CMK (cell line): ENCODE data around the gene CELA2A.
"Not testable (repeated sequence)": the region's sequence is repeated elsewhere in the genome, so short reads cannot be mapped to it uniquely, and the experiment has no call there.

ENCODE experiments used
- DNase-seq: peaks from one replicate; pipeline ENCODE4 v3.0.0-alpha.2; 2010; ENCODE audit warnings: low read depth

Gene CELA2A

DNA sequence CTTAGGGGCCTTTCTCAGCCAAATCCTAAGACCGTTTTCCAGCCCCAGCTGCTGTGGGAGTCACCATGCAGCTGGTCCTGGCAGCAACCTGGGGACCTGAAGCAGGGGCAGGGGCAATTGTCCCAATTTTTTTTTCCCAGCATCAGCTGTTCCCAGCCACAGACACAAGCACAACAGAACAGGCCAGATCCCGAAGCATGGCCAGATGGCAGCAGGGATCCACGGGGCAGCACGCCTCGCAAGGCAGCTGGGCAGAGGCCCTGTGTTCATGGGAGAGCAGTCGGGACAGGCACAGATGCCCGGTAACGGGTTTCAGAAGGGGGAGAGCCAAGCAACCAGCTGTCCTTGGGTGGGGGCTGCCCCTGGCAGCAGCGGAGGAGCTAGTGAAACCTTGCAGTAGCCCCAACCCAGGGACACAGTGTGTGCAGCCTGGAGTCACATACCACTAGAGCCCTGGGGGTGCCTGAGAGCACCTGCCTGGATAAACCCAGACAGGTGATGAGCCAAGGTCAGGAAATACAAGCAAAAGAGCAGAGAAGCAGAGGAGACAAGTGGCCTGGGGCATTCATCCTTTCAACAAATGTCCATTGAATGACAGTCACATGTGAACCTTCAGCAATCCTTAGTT, 13.4 kb downstream of the CELA2A start:
- not testable (repeated sequence) for DNase-seq

DNA sequence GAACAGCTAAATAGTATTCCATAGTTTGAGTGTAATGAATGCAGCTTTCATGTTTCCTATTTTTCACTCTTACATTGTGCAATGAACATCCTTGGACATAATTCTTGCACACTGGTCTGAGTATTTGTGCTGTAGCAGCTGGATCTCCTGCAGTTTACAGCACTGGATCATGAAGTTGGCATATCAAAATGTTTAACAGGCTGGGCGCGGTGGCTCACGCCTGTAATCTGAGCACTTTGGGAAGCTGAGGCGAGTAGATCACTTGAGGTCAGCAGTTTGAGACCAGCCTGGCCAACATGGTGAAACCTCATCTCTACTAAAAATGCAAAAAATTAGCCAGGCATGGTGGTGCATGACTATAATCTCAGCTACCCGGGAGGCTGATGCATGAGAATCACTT, 14.5 kb downstream of the CELA2A start:
- not testable (repeated sequence) for DNase-seq

DNA sequence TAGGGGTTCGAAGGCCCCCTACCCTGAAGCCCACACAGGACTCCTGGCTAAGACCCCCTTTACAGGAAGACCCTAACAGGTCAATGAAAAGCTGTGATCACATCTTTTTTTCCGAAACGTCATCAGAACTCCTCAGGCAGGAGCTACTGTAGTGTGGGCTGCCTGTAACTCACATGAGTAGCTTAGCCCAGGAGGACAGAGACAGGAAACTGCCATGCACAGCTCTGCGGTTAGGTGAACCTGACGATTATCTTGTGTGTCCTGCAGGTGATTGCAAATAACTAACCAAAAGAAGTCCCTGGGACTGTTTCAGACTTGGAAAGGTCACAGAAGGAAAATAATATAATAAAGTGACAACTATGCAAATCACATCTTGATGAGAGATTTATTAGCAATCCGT, 15.2 kb downstream of the CELA2A start:
- DNase-seq, result not testable (repeated sequence)

DNA sequence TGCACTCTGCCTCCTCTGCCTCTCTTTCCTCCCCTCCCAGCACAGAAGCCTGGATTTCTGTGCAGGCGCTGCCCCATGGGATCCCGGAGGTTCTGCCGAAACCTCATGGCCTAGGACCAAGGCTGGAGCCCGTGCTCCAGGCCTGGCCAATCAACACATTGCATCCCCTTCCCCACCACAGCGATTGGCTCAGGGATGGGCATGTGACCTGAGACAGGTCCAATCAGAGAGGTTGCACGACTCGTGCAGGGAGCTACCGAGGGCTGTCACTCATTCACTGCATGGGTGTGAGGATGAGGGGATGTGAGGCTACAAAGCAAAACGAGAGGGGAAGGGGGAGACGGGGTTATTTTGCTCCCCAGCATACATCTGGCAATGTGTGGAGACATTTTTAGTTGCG, 16.1 kb downstream of the CELA2A start:
- DNase-seq, result no peak

DNA sequence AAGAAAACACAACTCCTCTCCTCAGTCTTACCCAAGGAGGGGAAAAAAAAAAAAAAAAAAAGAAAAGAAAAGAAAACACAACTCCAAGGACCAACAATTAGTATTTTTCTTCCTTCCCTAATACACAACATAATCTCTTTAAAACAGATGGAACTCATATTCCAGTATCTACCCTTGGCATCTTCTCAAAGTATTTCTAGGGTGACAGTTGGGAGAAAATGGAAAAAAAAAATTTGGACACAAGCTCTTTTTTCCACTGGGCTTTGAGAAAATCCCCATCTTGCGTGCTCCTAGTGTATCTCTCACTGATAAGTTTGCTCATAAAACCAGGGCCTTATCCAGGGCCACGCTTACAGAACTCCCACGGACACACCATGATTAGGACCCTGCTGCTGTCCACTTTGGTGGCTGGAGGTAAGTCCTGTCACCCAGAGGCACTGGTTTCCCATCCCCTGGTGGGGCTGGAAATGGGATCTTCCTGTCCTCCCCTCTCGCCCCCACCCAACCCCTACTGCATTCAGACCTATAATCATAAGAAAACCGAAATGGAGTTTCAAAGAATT, 19.3 kb downstream of the CELA2A start, which contains the start of gene CELA2B:
Gene CELA2B, plus strand, starts transcription at position 353 of the 563 bp plus-strand sequence. Its CDS starts 22 bp downstream, at position 375.
- no peak for DNase-seq

DNA sequence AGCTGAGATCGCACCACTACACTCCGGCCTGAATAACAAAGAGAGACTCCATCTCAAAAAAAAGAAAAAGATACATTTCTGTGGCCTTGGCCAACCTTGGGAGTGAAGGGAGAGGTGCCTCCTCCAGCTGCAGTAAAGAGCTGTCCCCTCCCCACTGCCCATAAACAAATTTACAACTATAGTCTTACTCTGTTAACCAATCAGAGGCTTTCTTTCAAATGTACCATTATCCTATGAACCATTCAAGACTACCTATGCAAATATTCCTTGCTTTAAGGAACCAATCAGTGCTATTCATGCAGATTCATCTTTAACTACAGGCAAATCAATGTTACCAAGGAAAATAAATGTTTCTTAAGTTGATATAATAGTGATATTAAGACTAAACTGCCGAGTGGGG, 20.4 kb downstream of the CELA2A start:
- no peak for DNase-seq

DNA sequence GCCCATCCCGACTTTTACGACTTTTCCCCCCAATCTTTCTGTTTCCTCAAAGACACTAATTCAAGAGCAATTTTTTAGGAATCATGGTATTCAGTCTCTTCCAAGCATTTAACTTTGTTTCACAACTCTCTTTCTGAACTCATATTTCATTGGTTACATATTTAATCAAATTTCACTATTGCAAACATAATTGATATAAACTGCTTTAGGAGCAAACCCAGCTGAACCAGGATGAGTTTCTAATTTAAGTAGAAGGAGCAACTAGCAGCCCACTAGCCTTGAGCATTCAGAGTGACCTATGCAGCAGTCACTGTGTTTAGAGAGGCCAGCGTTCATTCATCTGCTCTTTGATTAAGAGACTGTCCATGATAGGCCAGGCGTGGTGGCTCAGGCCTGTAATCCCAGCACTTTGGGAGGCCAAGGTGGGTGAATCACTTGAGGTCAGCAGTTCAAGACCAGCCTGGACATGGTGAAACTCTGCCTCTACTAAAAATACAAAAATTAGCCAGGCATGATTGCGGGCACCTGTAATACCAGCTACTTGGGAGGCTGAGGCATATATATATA, 21.2 kb downstream of the CELA2A start:
- DNase-seq, result no peak

DNA sequence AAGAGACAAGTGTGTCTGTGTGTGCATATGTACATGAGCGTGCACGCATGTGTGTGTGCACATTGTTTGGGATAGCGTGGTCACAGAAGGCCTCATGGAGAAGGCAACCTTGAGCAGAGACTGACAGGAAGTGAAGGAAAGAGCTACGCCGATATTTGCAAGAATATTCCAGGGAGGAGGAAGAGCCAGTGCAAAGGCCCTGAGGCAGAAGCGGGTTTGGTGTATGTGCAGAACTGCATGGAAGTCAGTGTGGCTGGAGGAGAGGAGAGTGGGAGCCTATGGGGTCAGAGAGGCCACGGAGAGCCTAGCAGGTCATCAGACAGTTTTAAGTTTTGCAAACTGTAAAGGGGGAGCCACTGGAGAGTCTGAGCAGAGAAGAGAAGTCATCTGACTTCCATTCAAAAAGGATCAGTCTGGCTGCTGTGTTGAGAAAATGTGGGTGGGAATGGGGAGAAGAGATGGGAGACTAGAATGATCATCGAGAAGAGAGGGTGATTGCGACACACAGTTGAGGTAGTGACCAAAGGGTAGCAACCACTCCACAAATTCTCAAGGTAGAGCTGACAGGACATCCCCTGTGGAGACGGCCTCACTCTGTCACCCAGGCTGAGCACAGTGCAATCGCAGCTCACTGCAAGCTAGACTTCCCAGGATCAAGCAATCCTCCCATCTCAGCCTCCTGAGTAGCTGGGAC, 23.3 kb downstream of the CELA2A start:
- DNase-seq, result no peak

DNA sequence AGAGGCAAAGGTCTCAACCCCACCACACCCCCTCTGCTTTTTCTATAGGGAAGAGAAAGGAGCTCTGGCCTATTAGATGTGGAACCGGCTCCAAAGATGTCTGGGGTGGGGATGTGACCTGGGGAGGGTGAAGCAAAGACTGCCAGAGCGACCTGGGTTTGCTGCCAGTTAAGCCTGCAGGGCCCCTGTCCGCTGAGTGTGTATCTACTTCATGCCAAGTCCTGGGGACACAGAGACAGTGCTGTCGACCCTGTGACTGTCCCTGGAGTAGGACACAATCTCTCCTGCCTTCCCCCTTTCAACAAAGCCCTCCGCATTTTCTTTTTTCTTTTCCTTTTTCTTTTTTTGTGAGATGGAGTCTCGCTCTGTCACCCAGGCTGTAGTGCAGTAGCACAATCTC, 25.9 kb downstream of the CELA2A start:
- DNase-seq, result not testable (repeated sequence)

DNA sequence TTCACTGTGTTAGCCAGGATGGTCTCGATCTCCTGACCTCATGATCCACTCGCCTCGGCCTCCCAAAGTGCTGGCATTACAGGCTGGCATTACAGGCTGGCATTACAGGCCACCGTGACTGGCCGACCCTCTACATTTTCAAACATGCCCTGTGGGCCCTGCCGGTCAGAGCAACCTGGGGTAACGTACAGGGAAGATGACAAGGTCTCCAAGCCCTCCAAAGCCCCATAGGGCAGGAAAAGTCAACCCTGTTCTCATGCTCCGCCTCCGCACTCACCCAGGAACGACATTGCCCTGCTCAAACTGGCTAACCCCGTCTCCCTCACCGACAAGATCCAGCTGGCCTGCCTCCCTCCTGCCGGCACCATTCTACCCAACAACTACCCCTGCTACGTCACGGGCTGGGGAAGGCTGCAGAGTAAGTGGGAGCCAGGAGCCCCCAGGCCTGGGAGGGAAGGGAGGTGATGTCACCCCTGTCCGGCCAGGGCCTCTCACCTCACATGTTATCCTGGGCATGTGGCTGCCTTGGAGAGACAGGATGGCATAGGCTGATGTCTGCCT, 26.5 kb downstream of the CELA2A start:
- DNase-seq, result not testable (repeated sequence)

DNA sequence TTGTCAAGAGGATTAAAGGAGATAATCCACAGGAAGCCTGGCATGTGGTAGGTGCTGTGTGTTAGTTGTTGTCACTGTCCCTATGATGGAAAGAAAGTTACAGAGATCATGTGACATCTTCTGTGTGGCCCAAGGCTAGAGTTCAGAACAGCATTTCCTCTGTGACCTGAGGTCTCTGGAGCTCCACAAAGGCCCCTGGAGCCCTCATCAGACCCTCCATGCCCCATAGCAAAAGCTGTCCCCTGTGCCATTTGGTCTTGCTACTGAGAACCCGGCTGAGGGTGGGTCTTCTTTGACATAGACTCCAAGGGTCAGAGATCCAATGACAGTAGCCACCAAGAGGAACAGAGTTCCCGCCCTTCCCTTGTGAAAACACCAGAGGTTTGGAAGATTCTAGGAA, 27.4 kb downstream of the CELA2A start:
- no peak for DNase-seq

DNA sequence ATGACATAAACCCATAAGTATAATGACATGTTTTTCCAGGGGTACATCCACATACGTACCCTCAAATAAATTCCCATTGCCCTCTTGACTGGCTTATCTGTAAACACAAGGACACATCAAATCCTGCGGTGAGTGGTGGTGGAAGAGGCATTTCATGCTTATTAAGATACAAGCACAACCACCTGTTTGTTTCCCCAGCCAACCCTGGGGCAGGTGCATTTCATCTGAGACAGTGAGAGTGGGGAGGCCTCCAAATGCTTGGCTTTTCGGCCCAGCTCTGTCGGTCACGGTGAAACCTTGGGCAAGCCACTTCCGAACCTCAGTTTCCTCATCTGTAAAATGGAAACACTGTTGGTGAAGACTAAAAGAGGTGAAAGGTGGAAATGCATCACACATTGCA, 27.9 kb downstream of the CELA2A start:
- DNase-seq, result not testable (repeated sequence)

DNA sequence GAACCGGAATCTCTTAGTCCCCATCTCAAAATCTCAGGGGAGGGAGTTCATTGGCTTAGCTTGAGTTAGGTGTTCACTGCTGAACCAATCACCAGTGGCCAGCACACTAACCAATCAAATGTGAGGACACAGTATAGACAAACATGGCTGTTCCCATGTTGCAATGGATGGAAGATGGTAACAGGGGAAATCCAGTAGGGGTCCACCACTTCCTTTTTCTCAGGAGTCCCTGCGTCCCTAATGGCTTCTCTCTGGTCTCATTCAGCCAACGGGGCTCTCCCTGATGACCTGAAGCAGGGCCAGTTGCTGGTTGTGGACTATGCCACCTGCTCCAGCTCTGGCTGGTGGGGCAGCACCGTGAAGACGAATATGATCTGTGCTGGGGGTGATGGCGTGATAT, 29.1 kb downstream of the CELA2A start:
- no peak for DNase-seq

DNA sequence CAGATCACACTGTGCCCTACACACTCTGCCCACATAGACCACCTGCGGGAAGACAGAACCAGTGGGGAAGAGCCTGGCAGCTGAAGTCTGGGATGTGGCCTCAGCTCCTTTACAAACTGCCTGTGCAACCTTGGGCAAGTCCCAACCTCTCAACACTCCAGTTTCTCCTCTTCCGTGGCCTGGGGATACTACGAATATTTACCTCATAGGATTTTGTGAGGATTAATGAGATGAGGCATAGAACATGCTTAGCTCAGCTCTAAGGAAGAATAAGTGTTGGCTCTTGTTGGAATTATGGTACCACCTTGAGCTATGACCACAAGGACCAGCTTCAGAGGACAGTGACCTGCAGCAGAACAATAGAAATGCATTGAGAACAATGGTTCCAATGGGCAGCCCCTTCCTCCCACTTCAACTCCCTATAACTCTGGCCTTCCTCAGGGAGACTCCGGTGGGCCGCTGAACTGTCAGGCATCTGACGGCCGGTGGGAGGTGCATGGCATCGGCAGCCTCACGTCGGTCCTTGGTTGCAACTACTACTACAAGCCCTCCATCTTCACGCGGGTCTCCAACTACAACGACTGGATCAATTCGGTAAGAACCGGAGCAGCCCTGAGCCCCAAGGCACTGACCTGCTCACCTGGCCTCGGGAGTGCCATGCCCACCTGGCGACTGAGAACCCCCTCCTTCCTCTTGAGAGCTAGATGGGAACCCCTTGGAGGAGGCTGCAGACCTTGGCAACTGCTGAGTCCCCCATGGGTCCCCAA, 30.5 kb downstream of the CELA2A start:
- not testable (repeated sequence) for DNase-seq

DNA sequence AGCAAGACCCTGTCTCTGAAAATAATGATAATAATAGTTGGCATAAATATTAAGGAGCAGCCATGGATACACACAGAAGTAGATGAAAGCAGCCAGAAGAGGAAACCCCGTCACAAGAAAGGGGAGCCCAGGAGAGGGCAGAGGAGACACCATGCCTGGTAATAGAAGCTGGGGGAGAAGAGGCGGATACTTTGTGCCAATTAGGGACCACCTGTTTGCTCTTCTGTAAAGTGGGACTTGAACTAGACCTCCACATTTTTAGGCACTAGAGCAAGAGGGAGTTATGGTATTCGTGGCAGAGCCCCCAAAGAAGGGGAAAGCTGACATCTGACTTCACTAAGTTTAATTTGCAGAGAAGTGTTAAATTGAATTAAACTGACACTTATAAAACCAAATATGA, 31.8 kb downstream of the CELA2A start:
- DNase-seq, result no peak

DNA sequence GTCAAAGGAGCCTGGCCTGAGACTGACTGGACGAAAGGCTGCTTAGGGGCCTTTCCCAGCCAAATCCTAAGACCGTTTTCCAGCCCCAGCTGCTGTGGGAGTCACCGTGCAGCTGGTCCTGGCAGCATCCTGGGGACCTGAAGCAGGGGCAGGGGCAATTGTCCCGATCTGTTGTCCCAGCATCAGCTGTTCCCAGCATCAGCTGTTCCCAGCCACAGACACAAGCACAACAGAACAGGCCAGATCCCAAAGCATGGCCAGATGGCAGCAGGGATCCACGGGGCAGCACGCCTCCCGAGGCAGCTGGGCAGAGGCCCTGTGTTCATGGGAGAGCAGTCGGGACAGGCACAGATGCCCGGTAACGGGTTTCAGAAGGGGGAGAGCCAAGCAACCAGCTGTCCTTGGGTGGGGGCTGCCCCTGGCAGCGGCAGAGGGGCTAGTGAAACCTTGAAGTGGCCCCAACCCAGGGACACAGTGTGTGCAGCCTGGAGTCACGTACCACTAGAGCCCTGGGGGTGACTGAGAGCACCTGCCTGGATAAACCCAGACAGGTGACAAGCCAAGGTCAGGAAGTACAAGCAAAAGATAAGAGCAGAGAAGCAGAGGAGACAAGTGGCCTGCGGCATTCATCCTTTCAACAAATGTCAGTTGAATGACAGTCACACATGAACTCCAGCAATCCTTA, 32.7 kb downstream of the CELA2A start:
- DNase-seq, result no peak

DNA sequence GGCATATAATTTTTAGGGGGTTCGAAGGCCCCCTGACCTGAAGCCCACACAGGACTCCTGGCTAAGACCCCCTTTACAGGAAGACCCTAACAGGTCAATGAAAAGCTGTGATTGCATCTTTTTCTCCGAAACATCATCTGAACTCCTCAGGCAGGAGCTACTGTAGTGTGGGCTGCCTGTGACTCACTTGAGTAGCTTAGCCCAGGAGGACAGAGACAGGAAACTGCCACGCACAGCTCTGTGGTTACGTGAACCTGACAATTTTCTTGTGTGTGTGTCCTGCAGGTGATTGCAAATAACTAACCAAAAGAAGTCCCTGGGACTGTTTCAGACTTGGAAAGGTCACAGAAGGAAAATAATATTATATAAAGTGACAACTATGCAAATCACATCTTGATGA, 34.5 kb downstream of the CELA2A start:
- not testable (repeated sequence) for DNase-seq

DNA sequence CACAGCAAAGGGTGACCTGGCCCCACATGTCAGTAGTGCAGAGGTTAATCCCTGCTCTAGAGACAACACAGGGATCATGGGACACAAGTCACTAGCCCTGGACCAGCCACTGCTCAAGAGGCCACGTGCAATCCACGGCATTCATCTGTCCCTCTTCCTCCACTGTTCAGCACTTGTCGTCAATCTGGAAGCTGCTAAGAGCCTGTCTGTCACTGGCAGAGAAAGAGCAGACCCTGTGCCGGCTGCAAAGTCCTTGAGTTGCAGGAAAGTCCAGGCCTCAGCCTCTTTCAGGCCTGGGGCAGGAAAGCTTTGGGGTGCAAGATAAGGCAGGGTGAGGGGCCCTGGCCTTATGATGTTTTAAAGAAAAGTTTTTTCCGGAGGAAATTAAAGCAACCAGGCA, 36.1 kb downstream of the CELA2A start:
- DNase-seq, result no peak

DNA sequence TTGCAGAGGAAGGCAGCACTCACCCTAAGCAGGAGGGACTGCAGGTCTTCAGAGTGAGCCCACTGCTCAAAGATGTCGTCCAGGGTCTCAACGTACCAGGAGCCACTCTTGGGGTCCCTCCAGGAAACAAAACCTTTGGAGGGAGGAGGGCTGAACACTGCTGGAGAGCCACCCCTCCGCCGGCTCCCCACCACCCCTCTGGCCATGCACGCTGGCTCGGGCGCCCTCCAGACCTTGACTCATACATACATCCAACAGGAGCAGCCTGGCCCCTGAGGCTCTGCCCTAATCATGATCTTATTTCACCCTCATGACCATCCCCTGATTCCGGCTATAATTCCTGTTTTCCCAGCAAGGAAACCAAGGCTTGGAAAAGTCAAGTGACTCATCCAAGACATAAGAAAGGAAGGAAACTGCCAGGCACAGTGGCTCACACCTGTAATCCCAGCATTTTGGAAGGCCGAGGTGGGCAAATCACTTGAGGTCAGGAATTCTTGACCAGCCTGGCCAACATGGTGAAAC, 37.4 kb downstream of the CELA2A start:
- no peak for DNase-seq

DNA sequence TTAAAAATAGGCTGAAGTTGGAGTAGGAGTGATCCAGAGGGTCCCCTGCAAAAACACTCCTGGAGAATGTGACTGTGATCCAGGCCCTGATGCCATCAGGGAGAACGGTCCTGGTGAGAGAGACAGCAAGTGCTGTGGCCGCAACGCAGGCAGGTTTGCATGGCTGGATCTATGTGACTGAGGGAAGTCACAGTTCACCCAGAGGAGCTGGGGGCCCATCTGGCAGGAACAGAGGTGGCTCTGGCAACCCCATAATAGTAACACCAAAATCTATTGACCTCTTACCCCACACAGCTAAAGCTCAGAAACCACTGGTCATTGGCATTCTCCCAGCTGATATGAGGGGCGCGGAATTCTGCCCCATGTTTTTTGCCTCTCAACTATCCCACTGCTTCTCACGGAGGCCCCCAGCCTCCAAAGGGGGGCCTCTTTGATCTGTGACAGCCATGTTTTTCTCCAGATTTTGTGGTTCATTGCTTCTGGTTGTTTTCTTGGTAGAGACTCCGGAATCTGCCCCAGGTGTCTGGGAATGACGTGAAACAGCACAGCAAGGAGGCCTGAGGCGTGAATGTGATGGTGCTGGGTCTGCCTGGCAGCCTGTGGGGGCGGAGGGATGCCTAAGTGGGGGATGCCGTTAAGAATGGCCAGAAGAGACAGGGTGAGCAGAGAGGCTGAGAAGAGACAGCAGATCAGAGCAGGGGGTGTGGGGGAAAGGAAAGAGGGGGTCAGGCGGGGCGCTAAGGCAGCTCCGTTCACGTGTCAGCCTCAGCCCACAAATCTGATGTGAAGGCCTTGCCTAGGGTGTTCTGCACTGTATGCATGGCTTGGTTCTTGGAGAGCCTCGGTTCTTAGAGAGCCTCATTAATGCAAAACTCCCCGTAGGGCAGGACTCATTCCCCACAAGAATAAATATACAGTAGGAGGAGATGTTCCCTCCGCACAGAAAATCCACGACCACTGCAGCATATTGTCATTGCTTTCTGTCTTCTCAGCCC, 43.9 kb downstream of the CELA2A start:
- DNase-seq, result no peak
